ENCODE measurements around the gene PGBD2. TPM values are rescaled to one million over a fixed set of nuclear protein-coding genes. Genes with fewer than 3 reads are reported as not detected.

Gene PGBD2
- total and polyA plus RNA-seq, 2 of the 13 experiments (the other 11 are each of a cell fraction or from before 2014, with no cell fraction given), result 6.0 to 7.4 TPM

DNA sequence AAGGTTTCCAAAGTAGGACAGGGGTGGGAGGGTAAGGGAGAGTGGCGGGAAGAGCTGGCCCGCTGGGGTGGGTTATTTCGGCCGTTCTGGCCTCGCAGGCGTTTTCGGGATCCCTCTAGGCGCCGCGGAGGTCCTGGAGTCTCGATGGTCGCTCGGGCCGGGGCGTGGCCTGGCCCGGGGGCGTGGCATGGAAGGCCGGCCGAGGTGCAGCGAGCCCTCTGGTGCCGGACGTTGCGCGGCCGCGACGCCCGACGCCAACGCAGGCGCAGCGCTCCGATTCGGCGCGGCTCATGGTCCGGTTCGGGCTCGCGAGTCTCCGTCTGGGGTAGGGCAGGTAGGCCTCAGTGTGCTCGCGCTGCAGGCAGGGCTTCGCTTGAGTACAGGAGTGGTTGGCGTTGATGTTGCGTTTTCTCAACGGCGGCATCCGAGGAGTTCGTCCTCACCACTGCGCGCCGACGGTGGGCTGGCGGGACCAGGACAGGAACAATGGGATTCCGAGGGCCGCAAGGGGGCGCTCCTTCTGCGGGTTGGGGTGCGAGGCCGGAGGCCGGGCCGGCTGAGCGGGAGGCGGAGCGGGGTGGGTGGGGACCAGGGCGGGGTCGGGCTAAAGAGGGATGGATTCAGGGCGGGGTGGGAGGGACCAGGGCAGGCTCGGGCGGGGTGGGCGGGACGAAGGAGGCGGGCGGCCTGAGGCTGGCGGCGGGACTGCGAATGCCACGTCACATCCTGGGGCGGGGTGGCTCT is at the start of gene PGBD2 (continued):
- TF ChIP-seq, protein P1, sequence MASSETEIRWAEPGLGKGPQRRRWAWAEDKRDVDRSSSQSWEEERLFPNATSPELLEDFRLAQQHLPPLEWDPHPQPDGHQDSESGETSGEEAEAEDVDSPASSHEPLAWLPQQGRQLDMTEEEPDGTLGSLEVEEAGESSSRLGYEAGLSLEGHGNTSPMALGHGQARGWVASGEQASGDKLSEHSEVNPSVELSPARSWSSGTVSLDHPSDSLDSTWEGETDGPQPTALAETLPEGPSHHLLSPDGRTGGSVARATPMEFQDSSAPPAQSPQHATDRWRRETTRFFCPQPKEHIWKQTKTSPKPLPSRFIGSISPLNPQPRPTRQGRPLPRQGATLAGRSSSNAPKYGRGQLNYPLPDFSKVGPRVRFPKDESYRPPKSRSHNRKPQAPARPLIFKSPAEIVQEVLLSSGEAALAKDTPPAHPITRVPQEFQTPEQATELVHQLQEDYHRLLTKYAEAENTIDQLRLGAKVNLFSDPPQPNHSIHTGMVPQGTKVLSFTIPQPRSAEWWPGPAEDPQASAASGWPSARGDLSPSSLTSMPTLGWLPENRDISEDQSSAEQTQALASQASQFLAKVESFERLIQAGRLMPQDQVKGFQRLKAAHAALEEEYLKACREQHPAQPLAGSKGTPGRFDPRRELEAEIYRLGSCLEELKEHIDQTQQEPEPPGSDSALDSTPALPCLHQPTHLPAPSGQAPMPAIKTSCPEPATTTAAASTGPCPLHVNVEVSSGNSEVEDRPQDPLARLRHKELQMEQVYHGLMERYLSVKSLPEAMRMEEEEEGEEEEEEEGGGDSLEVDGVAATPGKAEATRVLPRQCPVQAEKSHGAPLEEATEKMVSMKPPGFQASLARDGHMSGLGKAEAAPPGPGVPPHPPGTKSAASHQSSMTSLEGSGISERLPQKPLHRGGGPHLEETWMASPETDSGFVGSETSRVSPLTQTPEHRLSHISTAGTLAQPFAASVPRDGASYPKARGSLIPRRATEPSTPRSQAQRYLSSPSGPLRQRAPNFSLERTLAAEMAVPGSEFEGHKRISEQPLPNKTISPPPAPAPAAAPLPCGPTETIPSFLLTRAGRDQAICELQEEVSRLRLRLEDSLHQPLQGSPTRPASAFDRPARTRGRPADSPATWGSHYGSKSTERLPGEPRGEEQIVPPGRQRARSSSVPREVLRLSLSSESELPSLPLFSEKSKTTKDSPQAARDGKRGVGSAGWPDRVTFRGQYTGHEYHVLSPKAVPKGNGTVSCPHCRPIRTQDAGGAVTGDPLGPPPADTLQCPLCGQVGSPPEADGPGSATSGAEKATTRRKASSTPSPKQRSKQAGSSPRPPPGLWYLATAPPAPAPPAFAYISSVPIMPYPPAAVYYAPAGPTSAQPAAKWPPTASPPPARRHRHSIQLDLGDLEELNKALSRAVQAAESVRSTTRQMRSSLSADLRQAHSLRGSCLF (CRISPR knock-in tag; IDR thresholded peaks at IDR 0.05; ENCODE audit: borderline replicate concordance), result no peak
- TF ChIP-seq ZBTB20 (CRISPR knock-in tag; IDR thresholded peaks at IDR 0.05; ENCODE audit: borderline replicate concordance, low read depth) (0 out of 2 replicates have a peak, but pooled peaks have one; percentile 46), RAD21 (CRISPR knock-in tag; IDR thresholded peaks at IDR 0.05) (peak; percentile 78), ZNF343 (CRISPR knock-in tag; IDR thresholded peaks at IDR 0.05) (peak; percentile 90; the same call in 1 of the 2 replicates), ZNF782 (CRISPR knock-in tag; IDR thresholded peaks at IDR 0.05; ENCODE audit: borderline replicate concordance) (peak; percentile 91), KLF16 (CRISPR knock-in tag; IDR thresholded peaks at IDR 0.05) (peak; percentile 66 to 84; a peak in 2 of 4 replicates), ZNF629 (CRISPR knock-in tag; conservative IDR thresholded peaks at IDR 0.05) (peak; percentile 52), KDM2A (CRISPR knock-in tag; IDR thresholded peaks at IDR 0.05; ENCODE audit: borderline replicate concordance, low read depth) (peak; percentile 94), MLLT10 (CRISPR knock-in tag; IDR thresholded peaks at IDR 0.05) (no peak), PPARG (CRISPR knock-in tag; conservative IDR thresholded peaks at IDR 0.05) (0 out of 2 replicates have a peak, but pooled peaks have one; percentile 16), HOXA5 (CRISPR knock-in tag; IDR thresholded peaks at IDR 0.05) (no peak; the same call in 1 of the 2 replicates), ZNF354B (CRISPR knock-in tag; IDR thresholded peaks at IDR 0.05) (no peak), SMARCE1 (IDR thresholded peaks at IDR 0.05; ENCODE audit: borderline replicate concordance) (no peak)
- TF ChIP-seq, protein P2, sequence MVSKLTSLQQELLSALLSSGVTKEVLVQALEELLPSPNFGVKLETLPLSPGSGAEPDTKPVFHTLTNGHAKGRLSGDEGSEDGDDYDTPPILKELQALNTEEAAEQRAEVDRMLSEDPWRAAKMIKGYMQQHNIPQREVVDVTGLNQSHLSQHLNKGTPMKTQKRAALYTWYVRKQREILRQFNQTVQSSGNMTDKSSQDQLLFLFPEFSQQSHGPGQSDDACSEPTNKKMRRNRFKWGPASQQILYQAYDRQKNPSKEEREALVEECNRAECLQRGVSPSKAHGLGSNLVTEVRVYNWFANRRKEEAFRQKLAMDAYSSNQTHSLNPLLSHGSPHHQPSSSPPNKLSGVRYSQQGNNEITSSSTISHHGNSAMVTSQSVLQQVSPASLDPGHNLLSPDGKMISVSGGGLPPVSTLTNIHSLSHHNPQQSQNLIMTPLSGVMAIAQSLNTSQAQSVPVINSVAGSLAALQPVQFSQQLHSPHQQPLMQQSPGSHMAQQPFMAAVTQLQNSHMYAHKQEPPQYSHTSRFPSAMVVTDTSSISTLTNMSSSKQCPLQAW (CRISPR knock-in tag; IDR thresholded peaks at IDR 0.05), result peak; percentile 73
- TF ChIP-seq, protein P3, sequence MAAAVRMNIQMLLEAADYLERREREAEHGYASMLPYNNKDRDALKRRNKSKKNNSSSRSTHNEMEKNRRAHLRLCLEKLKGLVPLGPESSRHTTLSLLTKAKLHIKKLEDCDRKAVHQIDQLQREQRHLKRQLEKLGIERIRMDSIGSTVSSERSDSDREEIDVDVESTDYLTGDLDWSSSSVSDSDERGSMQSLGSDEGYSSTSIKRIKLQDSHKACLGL (CRISPR knock-in tag; IDR thresholded peaks at IDR 0.05), result peak; percentile 90
- TF ChIP-seq, protein P4, sequence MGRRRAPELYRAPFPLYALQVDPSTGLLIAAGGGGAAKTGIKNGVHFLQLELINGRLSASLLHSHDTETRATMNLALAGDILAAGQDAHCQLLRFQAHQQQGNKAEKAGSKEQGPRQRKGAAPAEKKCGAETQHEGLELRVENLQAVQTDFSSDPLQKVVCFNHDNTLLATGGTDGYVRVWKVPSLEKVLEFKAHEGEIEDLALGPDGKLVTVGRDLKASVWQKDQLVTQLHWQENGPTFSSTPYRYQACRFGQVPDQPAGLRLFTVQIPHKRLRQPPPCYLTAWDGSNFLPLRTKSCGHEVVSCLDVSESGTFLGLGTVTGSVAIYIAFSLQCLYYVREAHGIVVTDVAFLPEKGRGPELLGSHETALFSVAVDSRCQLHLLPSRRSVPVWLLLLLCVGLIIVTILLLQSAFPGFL (CRISPR knock-in tag; IDR thresholded peaks at IDR 0.05), result 0 out of 2 replicates have a peak, but pooled peaks have one; percentile 67
- TF ChIP-seq, protein P5, sequence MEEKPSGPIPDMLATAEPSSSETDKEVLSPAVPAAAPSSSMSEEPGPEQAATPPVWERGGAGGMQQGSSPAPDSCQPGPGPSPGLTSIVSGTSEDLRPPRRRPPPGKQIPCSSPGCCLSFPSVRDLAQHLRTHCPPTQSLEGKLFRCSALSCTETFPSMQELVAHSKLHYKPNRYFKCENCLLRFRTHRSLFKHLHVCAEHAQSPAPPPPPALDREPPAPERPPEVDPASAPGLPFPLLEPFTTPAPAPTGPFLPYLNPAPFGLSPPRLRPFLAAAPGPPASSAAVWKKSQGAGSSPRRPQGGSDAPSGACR (CRISPR knock-in tag; IDR thresholded peaks at IDR 0.05), result peak; percentile 40; the same call in 1 of the 2 replicates
- TF ChIP-seq, protein P6, sequence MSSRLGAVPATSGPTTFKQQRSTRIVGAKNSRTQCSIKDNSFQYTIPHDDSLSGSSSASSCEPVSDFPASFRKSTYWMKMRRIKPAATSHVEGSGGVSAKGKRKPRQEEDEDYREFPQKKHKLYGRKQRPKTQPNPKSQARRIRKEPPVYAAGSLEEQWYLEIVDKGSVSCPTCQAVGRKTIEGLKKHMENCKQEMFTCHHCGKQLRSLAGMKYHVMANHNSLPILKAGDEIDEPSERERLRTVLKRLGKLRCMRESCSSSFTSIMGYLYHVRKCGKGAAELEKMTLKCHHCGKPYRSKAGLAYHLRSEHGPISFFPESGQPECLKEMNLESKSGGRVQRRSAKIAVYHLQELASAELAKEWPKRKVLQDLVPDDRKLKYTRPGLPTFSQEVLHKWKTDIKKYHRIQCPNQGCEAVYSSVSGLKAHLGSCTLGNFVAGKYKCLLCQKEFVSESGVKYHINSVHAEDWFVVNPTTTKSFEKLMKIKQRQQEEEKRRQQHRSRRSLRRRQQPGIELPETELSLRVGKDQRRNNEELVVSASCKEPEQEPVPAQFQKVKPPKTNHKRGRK (CRISPR knock-in tag; IDR thresholded peaks at IDR 0.05), result no peak

All from HepG2 (cell line).